Spleen (tissue), 11 donors: ENCODE measurements around the gene QKI. TPM values are rescaled to one million over a fixed set of nuclear protein-coding genes. Genes with fewer than 3 reads are reported as not detected.

Source experiments
- DNase-seq: peaks from one replicate; pipeline ENCODE4 v3.0.0-alpha.2; 2020
- H3K27ac ChIP-seq, 8 donors: fragments of 200-600 bp; sonication (generic) in 7 of 8; 1 replicate in 4 of 8; 2 replicates in 4 of 8; pipeline versions ENCODE4 v1.5.0 to v1.8.0; 2016 to 2021; ENCODE audit warnings: inconsistent platforms in 4 of 8, mild to moderate bottlenecking in 4 of 8, moderate library complexity in 1 of 8
- H3K27me3 ChIP-seq, 7 donors: fragments of 200-600 bp; sonication (generic) in 6 of 7; replicated peaks in 1 of 7; 1 replicate in 4 of 7; 2 replicates in 3 of 7; pipeline versions ENCODE4 v1.5.0 to v1.8.0; 2016 to 2021; ENCODE audit warnings: inconsistent platforms in 3 of 7, mild to moderate bottlenecking in 1 of 7
- H3K36me3 ChIP-seq, 6 donors: fragments of 200-600 bp; sonication (generic) in 5 of 6; 1 replicate in 4 of 6; 2 replicates in 2 of 6; pipeline versions ENCODE4 v1.5.0 to v1.8.0; 2016 to 2021; ENCODE audit warnings: inconsistent platforms in 2 of 6
- H3K4me1 ChIP-seq, 6 donors: fragments of 200-600 bp; sonication (generic) in 5 of 6; 1 replicate in 3 of 6; 2 replicates in 3 of 6; pipeline versions ENCODE4 v1.5.0 to v1.8.0; 2016 to 2021; ENCODE audit warnings: inconsistent platforms in 3 of 6
- H3K4me3 ChIP-seq, 8 donors: fragments of 200-600 bp; sonication (generic) in 7 of 8; 1 replicate in 4 of 8; 2 replicates in 4 of 8; pipeline versions ENCODE4 v1.5.0 to v1.8.0; 2016 to 2021; ENCODE audit warnings: inconsistent platforms in 4 of 8, mild to moderate bottlenecking in 4 of 8, moderate library complexity in 2 of 8
- H3K9me3 ChIP-seq, 8 donors: fragments of 200-600 bp; sonication (generic) in 7 of 8; 1 replicate in 4 of 8; 2 replicates in 4 of 8; pipeline versions ENCODE4 v1.5.0 to v1.8.0; 2016 to 2021; ENCODE audit warnings: inconsistent platforms in 4 of 8
- CTCF ChIP-seq, 11 experiments: fragments of 200-600 bp in 7 of 11; fragments of 450-650 bp in 4 of 11; sonication (generic) in 4 of 11; IDR thresholded peaks in 8 of 11; conservative IDR thresholded peaks in 3 of 11; 1 replicate in 7 of 11; 2 replicates in 4 of 11; pipeline versions ENCODE4 v1.4.0 to v1.8.0; 2016 to 2021; ENCODE audit warnings: antibody characterized with exemption in 11 of 11, inconsistent platforms in 4 of 11, mild to moderate bottlenecking in 1 of 11
- POLR2A ChIP-seq, 3 donors: fragments of 450-650 bp; IDR thresholded peaks; one replicate each; pipeline ENCODE4 v1.5.1; 2017; ENCODE audit warnings: antibody characterized with exemption in 3 of 3, mild to moderate bottlenecking in 1 of 3
- POLR2AphosphoS5 ChIP-seq, 3 donors: sonication (generic); formaldehyde crosslinking; IDR thresholded peaks; one replicate each; pipeline ENCODE4 v1.5.1; 2017; ENCODE audit warnings: antibody characterized with exemption in 3 of 3
- WGBS, 5 donors: extraction: QIAGEN DNeasy Blood & Tissue Kit in 3 of 5; methylation state at CpG; one replicate each; pipeline versions ENCODE4 v1.1.5 to v1.1.7; 2013 to 2018; 5-methylcytosine and 5-hydroxymethylcytosine counted together
- intact Hi-C: fragments of 100-400 bp; cut with DNase I; formaldehyde crosslinking; loops from one replicate; pipeline ENCODE4 v1.15.0; 2023; ENCODE audit warnings: low total_unique reads
- polyA plus RNA-seq, 3 donors: library from polyadenylated mRNA; stranded (reverse); fragments of 200-250 nt; gene quantifications; one replicate each; pipeline ENCODE4 v1.2.1, GENCODE V29; 2013
- total RNA-seq, 7 donors: library from RNA; depleted of rRNA in 3 of 7; stranded (reverse); fragments of >200 nt in 3 of 7; fragmentation: NEBNext Ultra II Directional in 4 of 7; extraction: Animal tissue kit (Norgen Biotek cat#: 25700) in 4 of 7; gene quantifications; one replicate each; pipeline versions ENCODE4 v1.1.0 to v1.2.1, GENCODE V29; 2016 to 2021
- donor health status: healthy with polysubstance abuse.
- donor health status: DM: no; HTN: no; CAD: no; lungs with moderate emphysema.
- donor health status: DM: no; HTN: no; CAD: no.
- donor health status: Bipolar disorder and iron deficiency.
- donor health status: healthy.
- donor health status: DM: no; HTN: no; CAD: no.
- donor health status: DM: yes; HTN: yes; CAD: no.

QKI gene
- total and polyA plus RNA-seq, 10 donors, result 11.3 to 217 (median 180) TPM

DNA sequence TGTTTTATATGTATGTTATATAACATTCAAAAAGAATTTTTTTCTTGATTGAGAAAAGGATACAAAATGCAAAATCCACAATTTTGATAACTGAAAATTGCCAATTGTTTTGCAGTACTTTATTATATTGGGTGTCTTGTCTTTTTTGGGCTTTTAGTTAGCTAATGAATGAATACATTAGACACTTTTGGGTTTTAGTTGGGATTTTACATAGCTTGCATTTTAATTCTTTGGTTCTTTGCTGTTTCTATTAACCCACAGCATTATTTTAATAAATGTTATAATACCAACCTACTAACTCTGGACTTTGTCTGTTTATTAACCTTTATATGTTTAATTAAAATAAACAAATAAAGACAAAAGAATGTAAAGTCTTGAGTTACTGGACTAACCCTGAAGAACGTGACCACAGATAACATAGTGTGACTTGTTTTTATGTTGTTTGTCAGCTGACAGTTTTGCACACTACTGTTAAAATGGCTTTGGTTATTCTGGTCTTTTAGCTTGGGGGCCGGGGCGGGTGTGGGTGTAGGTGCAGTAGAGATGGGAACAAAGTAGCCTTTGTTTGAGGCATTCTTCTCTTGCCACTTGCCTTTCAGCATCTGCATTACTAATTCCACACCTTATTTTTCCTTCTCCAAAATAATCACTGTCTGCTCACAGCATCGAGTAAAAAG, 159.1 kb downstream of the QKI start:
- WGBS, 5 donors, result 91 to 97% (median 93%) methylated on average over 4 of the region's 4 CpGs
- intact Hi-C loops, result no loop called here
- peaks cover 0 to 67% (median 16%) of the 10 kb centered on the region in 6 donors for H3K36me3 ChIP-seq
- no peak for DNase-seq
- H3K27ac ChIP-seq, result no peak overlapping the region
- no peaks in the 10 kb centered on the region for H3K9me3 ChIP-seq
- no peak overlapping the region for H3K4me3 ChIP-seq
- no peaks in the 10 kb centered on the region for H3K27me3 ChIP-seq
- no peaks in the 10 kb centered on the region for H3K4me1 ChIP-seq
- TF ChIP-seq POLR2AphosphoS5 (IDR thresholded peaks at IDR 0.05) (no peak), CTCF (IDR thresholded peaks at IDR 0.05 in 8 of 11, conservative IDR thresholded peaks at IDR 0.05 in 3 of 11) (no peak), POLR2A (IDR thresholded peaks at IDR 0.05) (no peak)

DNA sequence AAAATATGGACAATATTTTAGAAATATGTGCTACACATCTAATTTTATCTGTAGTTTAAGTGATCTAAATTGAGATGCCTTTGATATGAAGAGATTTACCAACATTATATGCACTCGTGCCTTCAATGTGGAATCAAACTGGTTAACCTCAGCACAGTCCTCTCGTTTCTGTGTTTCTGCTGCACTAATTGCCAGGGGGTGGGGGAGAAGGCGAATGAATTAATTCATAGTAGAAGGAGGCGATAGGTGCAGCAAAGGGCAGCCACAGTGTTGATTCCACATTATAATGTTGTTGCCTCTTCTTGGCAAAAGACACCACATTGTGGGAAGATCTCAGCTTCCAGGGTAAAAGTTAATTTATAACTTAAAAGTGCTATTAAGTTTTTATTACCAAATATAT, 161.6 kb downstream of the QKI start:
- Histone ChIP-seq H3K4me3 (no peak overlapping the region), H3K27me3 (no peaks in the 10 kb centered on the region)
- 82 to 91% (median 89%) methylated on average over 4 of the region's 4 CpGs for WGBS, 5 donors

DNA sequence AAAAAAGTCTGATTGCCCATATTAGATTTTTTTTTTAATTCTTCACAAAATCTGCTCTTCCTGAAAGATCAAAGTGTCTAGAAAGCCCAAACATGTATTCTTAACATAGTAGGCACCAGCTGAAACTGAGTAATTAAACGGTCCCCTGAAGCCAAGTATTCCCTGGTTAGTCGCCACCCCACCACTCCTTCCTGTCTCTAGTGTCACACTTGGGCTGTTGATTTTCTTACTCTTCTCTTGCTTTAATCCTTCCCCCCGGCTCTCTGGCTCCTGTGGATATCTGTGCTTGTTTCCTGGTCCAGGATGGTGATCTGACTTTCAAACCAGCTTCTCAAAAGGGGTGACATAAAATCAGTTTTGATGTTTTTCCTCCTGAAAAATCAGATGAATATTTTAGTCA, 162.9 kb downstream of the QKI start:
- DNase-seq, result no peak
- no peaks in the 10 kb centered on the region for H3K27me3 ChIP-seq
- TF ChIP-seq POLR2AphosphoS5 (IDR thresholded peaks at IDR 0.05), result no peak
- H3K4me3 ChIP-seq, result no peak overlapping the region
- WGBS, 5 donors, result 54 to 80% (median 72%) methylated on average over 3 of the region's 3 CpGs
- H3K27ac ChIP-seq, result no peak overlapping the region
- intact Hi-C loops, result no loop called here
- H3K9me3 ChIP-seq, result no peaks in the 10 kb centered on the region
- H3K36me3 ChIP-seq, result peaks cover 0 to 43% (median 2%) of the 10 kb centered on the region in 6 donors
- H3K4me1 ChIP-seq, result no peaks in the 10 kb centered on the region

More for the DNA sequence above, 161.6 kb downstream of the QKI start:
- H3K9me3 ChIP-seq, result no peaks in the 10 kb centered on the region
- no peak overlapping the region for H3K27ac ChIP-seq
- TF ChIP-seq CTCF (IDR thresholded peaks at IDR 0.05 in 8 of 11, conservative IDR thresholded peaks at IDR 0.05 in 3 of 11), result no peak
- TF ChIP-seq POLR2A (IDR thresholded peaks at IDR 0.05), result no peak
- no peak for TF ChIP-seq POLR2AphosphoS5 (IDR thresholded peaks at IDR 0.05)
- peaks cover 0 to 55% (median 10%) of the 10 kb centered on the region in 6 donors for H3K36me3 ChIP-seq
- no peaks in the 10 kb centered on the region for H3K4me1 ChIP-seq
- intact Hi-C loops, result no loop called here
- DNase-seq, result no peak

DNA sequence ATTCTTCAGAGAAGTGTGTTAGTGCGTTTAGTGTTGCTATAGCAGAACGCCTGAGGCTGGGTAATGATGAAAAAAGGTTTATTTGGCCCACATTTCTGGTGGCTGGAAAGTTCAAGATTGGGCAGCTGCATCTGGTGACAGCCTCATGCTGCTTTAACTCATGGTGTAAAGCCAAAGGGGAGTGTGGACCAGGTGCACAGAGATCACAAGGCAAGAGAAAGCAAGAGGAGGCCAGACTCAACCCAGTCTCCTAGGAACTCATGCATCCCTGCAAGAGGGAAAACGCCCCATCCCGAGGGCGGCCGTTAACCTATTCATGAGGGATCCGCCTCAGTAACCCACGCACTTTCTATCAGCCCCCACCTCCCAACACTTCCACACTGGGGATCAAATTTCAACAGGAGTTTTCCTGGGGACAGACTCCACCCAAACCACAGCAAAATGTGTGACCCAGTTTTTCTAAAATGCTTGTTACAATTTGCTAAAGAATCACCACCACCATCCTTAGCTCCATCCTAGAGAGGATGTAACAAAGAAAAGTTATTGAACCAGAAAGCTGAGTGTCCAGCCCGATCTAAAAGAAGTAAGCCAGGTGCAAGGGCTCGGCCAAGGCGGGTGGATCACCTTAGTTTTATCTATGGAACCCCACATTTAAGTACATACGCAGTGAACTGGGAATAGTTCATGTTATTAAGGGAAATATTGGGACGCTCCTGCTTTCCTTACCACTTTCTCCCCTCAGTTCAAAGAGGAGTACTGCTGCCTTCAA, 164.8 kb downstream of the QKI start:
- H3K27ac ChIP-seq, result no peak overlapping the region
- 66 to 74% (median 72%) methylated on average over 13 of the region's 13 CpGs for WGBS, 5 donors

More for the DNA sequence above, 164.8 kb downstream of the QKI start:
- Histone ChIP-seq H3K4me1 (no peaks in the 10 kb centered on the region), H3K9me3 (no peaks in the 10 kb centered on the region), H3K36me3 (peaks cover 0 to 25% (median 2%) of the 10 kb centered on the region in 6 donors), H3K4me3 (no peak overlapping the region), H3K27me3 (no peaks in the 10 kb centered on the region)
- TF ChIP-seq CTCF (IDR thresholded peaks at IDR 0.05 in 8 of 11, conservative IDR thresholded peaks at IDR 0.05 in 3 of 11) (no peak), POLR2AphosphoS5 (IDR thresholded peaks at IDR 0.05) (no peak), POLR2A (IDR thresholded peaks at IDR 0.05) (no peak)
- DNase-seq, result no peak
- intact Hi-C loops, result no loop called here
